ENCODE data around the gene LY6G6C.

LY6G6C gene

GRCh38 chr6:31723980-31724691, 2.6 kb upstream of the LY6G6C start:
- Histone ChIP-seq H3K36me3 (ENCODE audit: control insufficient read depth, insufficient read depth, low read length) (peaks cover 20% of the 10 kb centered on the region), H3K9ac (ENCODE audit: low read depth, low read length) (no peak overlapping the region), H3K4me3 (ENCODE audit: low read depth, low read length) (no peak overlapping the region), H3K9me3 (ENCODE audit: control insufficient read depth, insufficient read depth, low read length) (no peaks in the 10 kb centered on the region), H3K4me1 (ENCODE audit: control insufficient read depth, insufficient read depth, low read length) (0 out of 2 replicates have a peak, but pooled peaks cover 3% of the 10 kb centered on the region), H3K27ac (ENCODE audit: low read depth, low read length) (no peak overlapping the region), H3K27me3 (ENCODE audit: control insufficient read depth, insufficient read depth, low read length) (no peaks in the 10 kb centered on the region)

GRCh38 chr6:31723245-31723979, 1.9 kb upstream of the LY6G6C start, which contains the start of gene MPIG6B:
Gene MPIG6B, plus strand, starts transcription at chr6:31723373. Its CDS starts 11 bp downstream, at chr6:31723384.
- Histone ChIP-seq H3K4me3 (ENCODE audit: low read depth, low read length) (no peak within 1 kb of the TSS), H3K4me1 (ENCODE audit: control insufficient read depth, insufficient read depth, low read length) (peaks cover 5% of the 10 kb centered on the region), H3K9me3 (ENCODE audit: control insufficient read depth, insufficient read depth, low read length) (no peaks in the 10 kb centered on the region), H3K36me3 (ENCODE audit: control insufficient read depth, insufficient read depth, low read length) (peaks cover 20% of the 10 kb centered on the region), H3K27ac (ENCODE audit: low read depth, low read length) (no peak within 1 kb of the TSS), H3K9ac (ENCODE audit: low read depth, low read length) (no peak within 1 kb of the TSS), H3K27me3 (ENCODE audit: control insufficient read depth, insufficient read depth, low read length) (no peaks in the 10 kb centered on the region)

GRCh38 chr6:31722173-31722572, 627 bp upstream of the LY6G6C start:
- Histone ChIP-seq H3K9ac (ENCODE audit: low read depth, low read length) (no peak overlapping the region), H3K36me3 (ENCODE audit: control insufficient read depth, insufficient read depth, low read length) (peaks cover 14% of the 10 kb centered on the region)

GRCh38 chr6:31720196-31720770, 1.3 kb downstream of the LY6G6C start:
- H3K36me3 ChIP-seq (ENCODE audit: control insufficient read depth, insufficient read depth, low read length) = no peaks in the 10 kb centered on the region
- peaks cover 15% of the 10 kb centered on the region for H3K4me1 ChIP-seq (ENCODE audit: control insufficient read depth, insufficient read depth, low read length)
- H3K4me3 ChIP-seq (ENCODE audit: low read depth, low read length) = no peak overlapping the region
- H3K9ac ChIP-seq (ENCODE audit: low read depth, low read length) = no peak overlapping the region
- H3K27me3 ChIP-seq (ENCODE audit: control insufficient read depth, insufficient read depth, low read length) = no peaks in the 10 kb centered on the region
- H3K27ac ChIP-seq (ENCODE audit: low read depth, low read length) = no peak overlapping the region
- H3K9me3 ChIP-seq (ENCODE audit: control insufficient read depth, insufficient read depth, low read length) = no peaks in the 10 kb centered on the region

More at GRCh38 chr6:31722173-31722572, 627 bp upstream of the LY6G6C start:
- H3K9me3 ChIP-seq (ENCODE audit: control insufficient read depth, insufficient read depth, low read length) = no peaks in the 10 kb centered on the region
- H3K4me1 ChIP-seq (ENCODE audit: control insufficient read depth, insufficient read depth, low read length) = peaks cover 13% of the 10 kb centered on the region
- no peaks in the 10 kb centered on the region for H3K27me3 ChIP-seq (ENCODE audit: control insufficient read depth, insufficient read depth, low read length)
- no peak overlapping the region for H3K4me3 ChIP-seq (ENCODE audit: low read depth, low read length)
- no peak overlapping the region for H3K27ac ChIP-seq (ENCODE audit: low read depth, low read length)

GRCh38 chr6:31719001-31719400, 2.5 kb downstream of the LY6G6C start:
- Histone ChIP-seq H3K4me1 (ENCODE audit: control insufficient read depth, insufficient read depth, low read length) (peaks cover 27% of the 10 kb centered on the region), H3K27ac (ENCODE audit: low read depth, low read length) (no peak overlapping the region), H3K4me3 (ENCODE audit: low read depth, low read length) (no peak overlapping the region), H3K36me3 (ENCODE audit: control insufficient read depth, insufficient read depth, low read length) (no peaks in the 10 kb centered on the region), H3K27me3 (ENCODE audit: control insufficient read depth, insufficient read depth, low read length) (no peaks in the 10 kb centered on the region), H3K9ac (ENCODE audit: low read depth, low read length) (no peak overlapping the region), H3K9me3 (ENCODE audit: control insufficient read depth, insufficient read depth, low read length) (no peaks in the 10 kb centered on the region)

GRCh38 chr6:31718265-31718664, 3.3 kb downstream of the LY6G6C start:
- no peaks in the 10 kb centered on the region for H3K36me3 ChIP-seq (ENCODE audit: control insufficient read depth, insufficient read depth, low read length)
- H3K27ac ChIP-seq (ENCODE audit: low read depth, low read length) = no peak overlapping the region

GRCh38 chr6:31717499-31718222, 3.9 kb downstream of the LY6G6C start:
- Histone ChIP-seq H3K9ac (ENCODE audit: low read depth, low read length) (no peak overlapping the region), H3K4me1 (ENCODE audit: control insufficient read depth, insufficient read depth, low read length) (peaks cover 31% of the 10 kb centered on the region), H3K9me3 (ENCODE audit: control insufficient read depth, insufficient read depth, low read length) (no peaks in the 10 kb centered on the region), H3K36me3 (ENCODE audit: control insufficient read depth, insufficient read depth, low read length) (no peaks in the 10 kb centered on the region), H3K27ac (ENCODE audit: low read depth, low read length) (no peak overlapping the region), H3K4me3 (ENCODE audit: low read depth, low read length) (no peak overlapping the region), H3K27me3 (ENCODE audit: control insufficient read depth, insufficient read depth, low read length) (no peaks in the 10 kb centered on the region)

More at GRCh38 chr6:31718265-31718664, 3.3 kb downstream of the LY6G6C start:
- Histone ChIP-seq H3K9me3 (ENCODE audit: control insufficient read depth, insufficient read depth, low read length) (no peaks in the 10 kb centered on the region), H3K9ac (ENCODE audit: low read depth, low read length) (no peak overlapping the region), H3K27me3 (ENCODE audit: control insufficient read depth, insufficient read depth, low read length) (no peaks in the 10 kb centered on the region), H3K4me3 (ENCODE audit: low read depth, low read length) (no peak overlapping the region), H3K4me1 (ENCODE audit: control insufficient read depth, insufficient read depth, low read length) (peaks cover 31% of the 10 kb centered on the region)

GRCh38 chr6:31715022-31715958, 6.3 kb downstream of the LY6G6C start, which contains the start of gene LY6G6D:
Gene LY6G6D, plus strand, starts transcription at chr6:31715348. Its CDS starts 8 bp downstream, at chr6:31715356.
- Histone ChIP-seq H3K4me3 (ENCODE audit: low read depth, low read length) (no peak within 1 kb of the TSS), H3K9me3 (ENCODE audit: control insufficient read depth, insufficient read depth, low read length) (no peaks in the 10 kb centered on the region), H3K36me3 (ENCODE audit: control insufficient read depth, insufficient read depth, low read length) (no peaks in the 10 kb centered on the region), H3K4me1 (ENCODE audit: control insufficient read depth, insufficient read depth, low read length) (peaks cover 31% of the 10 kb centered on the region), H3K27me3 (ENCODE audit: control insufficient read depth, insufficient read depth, low read length) (no peaks in the 10 kb centered on the region), H3K27ac (ENCODE audit: low read depth, low read length) (peak within 1 kb of the TSS; percentile 80), H3K9ac (ENCODE audit: low read depth, low read length) (no peak within 1 kb of the TSS)

- H3K4me3 ChIP-seq (ENCODE audit: low read depth, low read length) = no peak overlapping the region
- no peaks in the 10 kb centered on the region for H3K36me3 ChIP-seq (ENCODE audit: control insufficient read depth, insufficient read depth, low read length)
- H3K4me1 ChIP-seq (ENCODE audit: control insufficient read depth, insufficient read depth, low read length) = peaks cover 31% of the 10 kb centered on the region
- peak overlapping the region; percentile 80 for H3K27ac ChIP-seq (ENCODE audit: low read depth, low read length)
- no peak overlapping the region for H3K9ac ChIP-seq (ENCODE audit: low read depth, low read length)
- no peaks in the 10 kb centered on the region for H3K9me3 ChIP-seq (ENCODE audit: control insufficient read depth, insufficient read depth, low read length)
- no peaks in the 10 kb centered on the region for H3K27me3 ChIP-seq (ENCODE audit: control insufficient read depth, insufficient read depth, low read length)
Measured at GRCh38 chr6:31713991-31714684, 7.4 kb downstream of the LY6G6C start.

All from HUES48 (cell line).